ENCODE measurements around the gene KPNA5. TPM values are rescaled to one million over a fixed set of nuclear protein-coding genes. Genes with fewer than 3 reads are reported as not detected.

KPNA5 gene
- total RNA-seq, 1 experiment from 2014 or later = 12.2 TPM

GRCh38 chr6:116648156-116648555, 32.9 kb upstream of the KPNA5 start:
- no peaks in the 10 kb centered on the region; the same call in 1 of the 2 replicates for H3K9me3 Mint-ChIP-seq
- DNase-seq (ENCODE audit: low spot score) (no peak), ATAC-seq (no peak)
- H3K27me3 Mint-ChIP-seq (ENCODE audit: low read depth) = no peaks in the 10 kb centered on the region
- CTCF ChIA-PET = no interaction called here
- TF ChIP-seq STAT6 (CRISPR knock-in tag; conservative IDR thresholded peaks at IDR 0.05; ENCODE audit: low read depth) (no peak), ESRRA (CRISPR knock-in tag; IDR thresholded peaks at IDR 0.05; ENCODE audit: borderline replicate concordance) (no peak), ZMAT4 (CRISPR knock-in tag; IDR thresholded peaks at IDR 0.05) (no peak), AR (CRISPR knock-in tag; IDR thresholded peaks at IDR 0.05) (no peak), E2F1 (CRISPR knock-in tag; IDR thresholded peaks at IDR 0.05) (no peak), CREB1 (CRISPR knock-in tag; IDR thresholded peaks at IDR 0.05) (no peak), KAT7 (CRISPR knock-in tag; IDR thresholded peaks at IDR 0.05; ENCODE audit: borderline replicate concordance) (no peak), ATF1 (CRISPR knock-in tag; IDR thresholded peaks at IDR 0.05) (no peak), HMGXB4 (CRISPR knock-in tag; IDR thresholded peaks at IDR 0.05) (no peak), ATF3 (CRISPR knock-in tag; conservative IDR thresholded peaks at IDR 0.05) (no peak), ZNF263 (CRISPR knock-in tag; IDR thresholded peaks at IDR 0.05; ENCODE audit: low read depth) (no peak), USF1 (CRISPR knock-in tag; IDR thresholded peaks at IDR 0.05) (no peak)
- POLR2A ChIA-PET = no interaction called here
- peaks cover 22% of the 10 kb centered on the region for H3K36me3 Mint-ChIP-seq
- H3K27ac Mint-ChIP-seq = no peak overlapping the region
- no peaks in the 10 kb centered on the region for H3K4me1 Mint-ChIP-seq
- H3K4me3 Mint-ChIP-seq = no peak overlapping the region

GRCh38 chr6:116649129-116649528, 31.9 kb upstream of the KPNA5 start:
- TF ChIP-seq ERG (CRISPR knock-in tag; IDR thresholded peaks at IDR 0.05) (no peak), ZNF423 (CRISPR knock-in tag; IDR thresholded peaks at IDR 0.05) (no peak), ZNF232 (CRISPR knock-in tag; IDR thresholded peaks at IDR 0.05) (no peak), KAT7 (CRISPR knock-in tag; IDR thresholded peaks at IDR 0.05; ENCODE audit: borderline replicate concordance) (no peak)
- Mint-ChIP-seq H3K4me1 (no peaks in the 10 kb centered on the region), H3K27me3 (ENCODE audit: low read depth) (no peaks in the 10 kb centered on the region), H3K4me3 (no peak overlapping the region), H3K27ac (no peak overlapping the region), H3K9me3 (no peaks in the 10 kb centered on the region), H3K36me3 (peaks cover 13% of the 10 kb centered on the region)
- no peak for ATAC-seq
- no peak for DNase-seq (ENCODE audit: low spot score)
- ChIA-PET CTCF (interaction anchor here (1.2 kb wide), 1 partner anchor 278 kb away, joined by 3 read pairs; no protein-coding TSS in a partner anchor), POLR2A (no interaction called here)
